Naive thymus-derived CD4-positive, alpha-beta T cell (primary cell): ENCODE results near the gene TCERG1L. TPM values are rescaled to one million over a fixed set of nuclear protein-coding genes. Genes with fewer than 3 reads are reported as not detected.

Experiments
- ATAC-seq: fragments of 150-1000 bp; cut with Tn5 transposase; 2 replicates; pipeline ENCODE4 v1.10.0; 2021; ENCODE audit warnings: mild to moderate bottlenecking, moderate library complexity
- CTCF ChIA-PET: fragments of 350-600 bp; sonication (Branson Sonifier 250); formaldehyde crosslinking; loops from one replicate; lab custom pipeline; 2021; ENCODE audit warnings: antibody characterized with exemption; lab: Charles Lee
- POLR2A ChIA-PET: fragments of 350-600 bp; sonication (Branson Sonifier 250); formaldehyde crosslinking; loops from one replicate; lab custom pipeline; 2021; ENCODE audit warnings: antibody characterized with exemption, inconsistent platforms; lab: Charles Lee
- DNase-seq, 9 donors: peaks; one replicate each; pipeline versions ENCODE4 v3.0.0 to v3.0.0-alpha.2; 2020 to 2022; ENCODE audit warnings: mixed read lengths in 1 of 9
- H3K27ac ChIP-seq: one replicate; pipeline ENCODE4 v1.7.0; 2013; ENCODE audit warnings: mild to moderate bottlenecking, low read depth, low read length, moderate library complexity
- H3K27me3 ChIP-seq, 2 donors: one replicate each; pipeline ENCODE4 v1.7.0; 2013; ENCODE audit warnings: low read length in 2 of 2, mild to moderate bottlenecking in 2 of 2, moderate library complexity in 2 of 2; ENCODE audit not compliant: control insufficient read depth in 2 of 2, insufficient read depth in 2 of 2
- H3K36me3 ChIP-seq, 3 experiments: 1 replicate in 2 of 3; 2 replicates in 1 of 3; pipeline ENCODE4 v1.7.0; 2013; ENCODE audit warnings: low read length in 3 of 3, mild to moderate bottlenecking in 3 of 3, moderate library complexity in 1 of 3; ENCODE audit not compliant: insufficient read depth in 3 of 3, control insufficient read depth in 2 of 3
- H3K4me1 ChIP-seq, 2 donors: one replicate each; pipeline ENCODE4 v1.7.0; 2013; ENCODE audit warnings: low read length in 2 of 2, mild to moderate bottlenecking in 2 of 2, moderate library complexity in 1 of 2; ENCODE audit not compliant: control insufficient read depth in 2 of 2, insufficient read depth in 2 of 2
- H3K4me3 ChIP-seq: 2 replicates; pipeline ENCODE4 v1.7.0; 2013; ENCODE audit warnings: mild to moderate bottlenecking, low read length
- H3K9me3 ChIP-seq, 3 experiments: 1 replicate in 2 of 3; 2 replicates in 1 of 3; pipeline ENCODE4 v1.7.0; 2013; ENCODE audit warnings: low read length in 3 of 3; ENCODE audit not compliant: control insufficient read depth in 2 of 3
- H3K27ac Mint-ChIP-seq, 9 donors: one replicate each; pipeline ENCODE4 v1.8.0; 2020 to 2022; ENCODE audit warnings: mixed read lengths in 9 of 9, mild to moderate bottlenecking in 8 of 9, moderate library complexity in 5 of 9, inconsistent platforms in 2 of 9
- H3K27me3 Mint-ChIP-seq, 5 donors: one replicate each; pipeline ENCODE4 v1.8.0; 2021 to 2022; ENCODE audit warnings: mixed read lengths in 5 of 5, mild to moderate bottlenecking in 1 of 5
- H3K36me3 Mint-ChIP-seq, 5 donors: one replicate each; pipeline ENCODE4 v1.8.0; 2020 to 2022; ENCODE audit warnings: mixed read lengths in 5 of 5, mild to moderate bottlenecking in 3 of 5, inconsistent platforms in 1 of 5
- H3K4me1 Mint-ChIP-seq, 7 donors: one replicate each; pipeline ENCODE4 v1.8.0; 2020 to 2022; ENCODE audit warnings: mixed read lengths in 7 of 7, mild to moderate bottlenecking in 3 of 7, inconsistent platforms in 1 of 7
- H3K4me3 Mint-ChIP-seq, 10 donors: one replicate each; pipeline ENCODE4 v1.8.0; 2020 to 2022; ENCODE audit warnings: mild to moderate bottlenecking in 10 of 10, mixed read lengths in 10 of 10, moderate library complexity in 6 of 10, inconsistent platforms in 2 of 10
- H3K9me3 Mint-ChIP-seq, 11 donors: one replicate each; pipeline ENCODE4 v1.8.0; 2020 to 2022; ENCODE audit warnings: mixed read lengths in 11 of 11, mild to moderate bottlenecking in 4 of 11, inconsistent platforms in 1 of 11, moderate library complexity in 1 of 11
- intact Hi-C, 2 donors: fragments of 100-400 bp; cut with micrococcal nuclease; formaldehyde crosslinking; loops; one replicate each; pipeline ENCODE4 v1.15.1; 2023
- polyA plus RNA-seq, 2 donors: library from polyadenylated mRNA; unstranded; fragments of 300-500 nt; fragmentation: Illumina TruSeq; gene quantifications; one replicate each; pipeline ENCODE4 v1.2.3, GENCODE V29; 2021
- total RNA-seq, 6 experiments: library from RNA in 5 of 6; stranded (reverse) in 5 of 6; gene quantifications; 1 replicate in 5 of 6; 2 replicates in 1 of 6; pipeline ENCODE4 v1.2.3 and lab custom pipeline; 2021 to 2026

The TCERG1L gene
- total and polyA plus RNA-seq, 7 experiments from 2014 or later = 0.11 to 0.42 (median 0.39) TPM; not detected in 4

- Histone ChIP-seq H3K4me3 (no peak overlapping the region), H3K9me3 (no peaks in the 10 kb centered on the region), H3K27me3 (no peaks in the 10 kb centered on the region), H3K4me1 (no peaks in the 10 kb centered on the region), H3K27ac (no peak overlapping the region), H3K36me3 (no peaks in the 10 kb centered on the region)
- DNase-seq = no peak
- no peak for ATAC-seq
- no peak overlapping the region for H3K4me3 Mint-ChIP-seq
- H3K27me3 Mint-ChIP-seq = no peaks in the 10 kb centered on the region
- POLR2A ChIA-PET = no interaction called here
- H3K9me3 Mint-ChIP-seq = peaks cover 0 to 3% (median 0%) of the 10 kb centered on the region in 11 donors
- CTCF ChIA-PET = no interaction called here
- no peaks in the 10 kb centered on the region for H3K36me3 Mint-ChIP-seq
- intact Hi-C loops = no loop called here
- no peak overlapping the region for H3K27ac Mint-ChIP-seq
- no peaks in the 10 kb centered on the region for H3K4me1 Mint-ChIP-seq
These were observed 77.8 kb downstream of the TCERG1L start for GRCh38 chr10:131233611-131234258.

GRCh38 chr10:131231965-131232541, 79.5 kb downstream of the TCERG1L start:
- H3K27me3 Mint-ChIP-seq = no peaks in the 10 kb centered on the region
- POLR2A ChIA-PET = no interaction called here
- H3K36me3 Mint-ChIP-seq = no peaks in the 10 kb centered on the region
- H3K4me1 Mint-ChIP-seq = no peaks in the 10 kb centered on the region
- Histone ChIP-seq H3K27me3 (no peaks in the 10 kb centered on the region), H3K27ac (no peak overlapping the region), H3K36me3 (no peaks in the 10 kb centered on the region), H3K4me3 (no peak overlapping the region), H3K4me1 (no peaks in the 10 kb centered on the region), H3K9me3 (no peaks in the 10 kb centered on the region)
- CTCF ChIA-PET = no interaction called here
- no peak overlapping the region for H3K27ac Mint-ChIP-seq
- ATAC-seq (no peak), DNase-seq (no peak)
- H3K9me3 Mint-ChIP-seq = peaks cover 0 to 3% (median 0%) of the 10 kb centered on the region in 11 donors
- no peak overlapping the region for H3K4me3 Mint-ChIP-seq
- intact Hi-C loops = no loop called here

GRCh38 chr10:131231323-131231964, 80.1 kb downstream of the TCERG1L start:
- Mint-ChIP-seq H3K4me1 (no peaks in the 10 kb centered on the region), H3K9me3 (peaks cover 0 to 3% (median 0%) of the 10 kb centered on the region in 11 donors), H3K4me3 (no peak overlapping the region), H3K36me3 (no peaks in the 10 kb centered on the region), H3K27ac (no peak overlapping the region), H3K27me3 (no peaks in the 10 kb centered on the region)
- no peaks in the 10 kb centered on the region for H3K9me3 ChIP-seq
- intact Hi-C loops = no loop called here
- no peaks in the 10 kb centered on the region for H3K4me1 ChIP-seq
- ATAC-seq = no peak
- POLR2A ChIA-PET = no interaction called here
- H3K27ac ChIP-seq = no peak overlapping the region
- H3K27me3 ChIP-seq = no peaks in the 10 kb centered on the region
- CTCF ChIA-PET = no interaction called here
- H3K36me3 ChIP-seq = no peaks in the 10 kb centered on the region
- DNase-seq = no peak
- no peak overlapping the region for H3K4me3 ChIP-seq

GRCh38 chr10:131230641-131231322, 80.7 kb downstream of the TCERG1L start:
- peaks cover 0 to 3% (median 0%) of the 10 kb centered on the region in 11 donors for H3K9me3 Mint-ChIP-seq
- CTCF ChIA-PET = no interaction called here

GRCh38 chr10:131230166-131230565, 81.4 kb downstream of the TCERG1L start:
- H3K27me3 ChIP-seq = no peaks in the 10 kb centered on the region
- Mint-ChIP-seq H3K9me3 (peaks cover 0 to 3% (median 0%) of the 10 kb centered on the region in 11 donors), H3K36me3 (no peaks in the 10 kb centered on the region), H3K4me1 (no peaks in the 10 kb centered on the region), H3K4me3 (no peak overlapping the region), H3K27ac (no peak overlapping the region), H3K27me3 (no peaks in the 10 kb centered on the region)
- ATAC-seq (no peak), DNase-seq (no peak)
- intact Hi-C loops = no loop called here
- no peak overlapping the region for H3K27ac ChIP-seq
- H3K4me3 ChIP-seq = no peak overlapping the region
- H3K36me3 ChIP-seq = no peaks in the 10 kb centered on the region
- no peaks in the 10 kb centered on the region for H3K4me1 ChIP-seq
- ChIA-PET CTCF (no interaction called here), POLR2A (no interaction called here)
- H3K9me3 ChIP-seq = no peaks in the 10 kb centered on the region

More at GRCh38 chr10:131230641-131231322, 80.7 kb downstream of the TCERG1L start:
- ATAC-seq = no peak
- Mint-ChIP-seq H3K36me3 (no peaks in the 10 kb centered on the region), H3K4me3 (no peak overlapping the region), H3K27me3 (no peaks in the 10 kb centered on the region), H3K4me1 (no peaks in the 10 kb centered on the region), H3K27ac (no peak overlapping the region)
- POLR2A ChIA-PET = no interaction called here
- H3K4me1 ChIP-seq = no peaks in the 10 kb centered on the region
- no peaks in the 10 kb centered on the region for H3K36me3 ChIP-seq
- H3K27me3 ChIP-seq = no peaks in the 10 kb centered on the region
- intact Hi-C loops = no loop called here
- no peak overlapping the region for H3K27ac ChIP-seq
- DNase-seq = no peak
- H3K9me3 ChIP-seq = no peaks in the 10 kb centered on the region
- no peak overlapping the region for H3K4me3 ChIP-seq

- intact Hi-C loops = no loop called here
- H3K36me3 Mint-ChIP-seq = no peaks in the 10 kb centered on the region
- DNase-seq (no peak), ATAC-seq (peak; percentile 7)
- H3K4me3 Mint-ChIP-seq = no peak overlapping the region
- H3K4me3 ChIP-seq = no peak overlapping the region
- ChIA-PET CTCF (no interaction called here), POLR2A (interaction anchor here (0.6 kb wide), 1 partner anchor 774 kb away, joined by 3 read pairs; no protein-coding TSS in a partner anchor)
- H3K27ac ChIP-seq = no peak overlapping the region
- no peaks in the 10 kb centered on the region for H3K4me1 Mint-ChIP-seq
- no peaks in the 10 kb centered on the region for H3K36me3 ChIP-seq
- no peaks in the 10 kb centered on the region for H3K9me3 ChIP-seq
- H3K27me3 ChIP-seq = no peaks in the 10 kb centered on the region
- H3K27ac Mint-ChIP-seq = no peak overlapping the region
- H3K27me3 Mint-ChIP-seq = peaks cover 0 to 6% (median 0%) of the 10 kb centered on the region in 5 donors
- no peaks in the 10 kb centered on the region for H3K4me1 ChIP-seq
- H3K9me3 Mint-ChIP-seq = no peaks in the 10 kb centered on the region
These were observed 84.3 kb downstream of the TCERG1L start for GRCh38 chr10:131227163-131227740.
